Endothelial cell of hepatic sinusoid (primary cell): ENCODE measurements around the gene CEP290.
"Not testable (repeated sequence)": the region's sequence is repeated elsewhere in the genome, so short reads cannot be mapped to it uniquely, and the experiment has no call there.

Experiments used
- in situ Hi-C: cut with HindIII; loops from 2 replicates; pipeline ENCODE4 v1.10.0; 2017; ENCODE audit warnings: low sequenced_read_pairs

CEP290 gene

DNA sequence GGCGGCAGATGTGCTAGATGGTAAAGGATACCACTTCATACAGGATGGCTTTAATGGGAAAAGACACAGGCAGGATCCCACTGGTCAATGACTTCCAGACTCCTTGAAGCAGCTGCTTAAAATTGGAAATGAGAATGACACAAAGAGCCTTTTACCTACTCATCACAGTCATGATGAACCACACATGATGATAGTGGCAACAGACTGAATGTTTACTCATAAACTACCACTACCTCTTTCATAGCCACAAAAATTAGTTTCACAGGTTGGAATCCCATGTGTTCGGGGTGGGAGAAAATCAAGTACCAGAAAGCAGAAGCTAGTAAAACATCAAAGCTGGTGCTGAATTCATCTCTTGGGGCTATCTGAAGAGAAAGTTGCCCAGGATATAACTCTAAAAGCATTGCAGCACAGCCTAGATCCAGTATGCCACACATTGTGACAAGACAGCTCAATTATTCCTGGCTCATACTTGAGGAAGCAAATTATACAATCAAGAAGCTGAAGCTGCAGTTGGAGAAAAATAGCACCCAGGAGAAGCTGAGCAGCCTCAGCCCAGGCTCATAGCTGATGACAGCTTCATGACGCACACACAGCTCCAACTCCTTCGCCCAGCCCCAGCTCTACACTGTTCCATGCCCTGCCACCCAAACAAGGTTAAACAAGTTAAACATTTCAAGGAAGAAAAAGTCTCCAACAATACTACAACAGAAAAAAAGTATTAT lies 83.7 kb downstream of the CEP290 start:
- in situ Hi-C loops: no loop called here

DNA sequence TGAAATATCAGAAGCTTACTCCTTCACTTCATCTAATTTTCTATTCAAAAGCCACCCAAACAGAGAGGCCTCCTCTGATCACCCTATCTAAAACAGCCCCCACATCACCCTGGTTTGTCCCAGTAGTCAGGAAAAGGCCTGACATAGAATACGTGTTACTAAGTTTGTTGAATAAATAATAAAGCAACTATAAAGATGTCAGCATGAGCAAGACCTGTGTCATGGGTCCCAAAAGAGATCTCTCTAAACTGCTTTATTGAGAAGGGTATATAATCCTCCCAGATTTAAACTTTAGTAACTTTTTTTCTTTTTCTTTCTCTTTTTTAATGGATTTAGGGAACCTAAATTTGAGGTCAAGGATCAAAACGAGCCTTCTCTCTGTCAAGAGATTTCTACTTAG lies 85.3 kb downstream of the CEP290 start:
- in situ Hi-C loops: no loop called here

DNA sequence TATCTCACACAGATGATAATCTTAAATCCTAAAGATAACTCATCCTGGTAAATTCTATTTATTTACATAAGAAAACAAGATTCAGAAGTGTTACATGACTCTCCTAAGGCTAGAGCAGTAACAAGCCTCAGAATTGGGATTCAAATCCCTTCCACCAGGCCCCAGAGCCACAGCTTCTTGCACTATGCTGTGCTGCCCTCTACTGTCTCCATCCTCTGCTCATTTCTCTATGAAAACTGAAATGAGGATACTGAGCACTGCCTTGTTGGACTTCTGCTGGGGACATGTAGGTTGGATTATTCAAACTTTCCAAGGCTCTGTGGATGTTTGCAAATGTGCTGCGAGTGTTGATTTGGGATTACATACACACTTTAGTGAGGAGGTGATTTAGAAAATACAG lies 89.2 kb downstream of the CEP290 start:
- in situ Hi-C loops: no loop called here

- in situ Hi-C loops: no loop called here
These were observed 97.9 kb downstream of the CEP290 start for GRCh38 chr12:88044035-88044434.

- in situ Hi-C loops: no loop called here
These were observed 104.1 kb downstream of the CEP290 start for GRCh38 chr12:88037770-88038169.

DNA sequence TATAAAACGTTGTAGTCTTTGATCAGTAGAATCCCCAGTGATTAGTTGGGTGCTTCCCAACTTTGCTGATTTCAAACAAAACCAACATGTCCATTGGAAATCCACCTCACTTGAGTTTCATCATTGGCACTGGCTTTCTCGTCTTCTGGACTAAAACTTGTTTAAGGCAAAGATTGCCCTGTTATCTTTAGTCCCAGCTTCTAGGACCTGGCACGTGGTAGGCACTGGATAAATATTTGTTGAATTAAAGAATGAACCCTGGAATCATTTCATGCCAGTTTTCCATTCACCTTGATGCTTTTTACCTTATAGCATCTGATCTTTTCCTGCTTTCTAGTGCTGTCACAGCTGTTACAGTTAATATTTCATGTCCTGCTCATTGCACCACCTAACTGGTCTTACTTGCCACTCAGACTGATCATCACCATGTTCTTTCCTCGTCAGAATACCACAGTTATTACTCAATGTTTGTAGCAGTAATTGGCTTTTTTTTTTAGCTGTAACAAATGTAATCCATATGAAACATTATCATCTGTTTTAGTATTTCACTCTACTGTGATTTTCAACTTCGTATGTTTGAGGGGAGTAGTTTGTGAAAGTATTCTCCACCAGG lies 105.4 kb downstream of the CEP290 start:
- in situ Hi-C loops: no loop called here

- in situ Hi-C loops: no loop called here
These were observed 106.0 kb downstream of the CEP290 start for GRCh38 chr12:88035907-88036289.

DNA sequence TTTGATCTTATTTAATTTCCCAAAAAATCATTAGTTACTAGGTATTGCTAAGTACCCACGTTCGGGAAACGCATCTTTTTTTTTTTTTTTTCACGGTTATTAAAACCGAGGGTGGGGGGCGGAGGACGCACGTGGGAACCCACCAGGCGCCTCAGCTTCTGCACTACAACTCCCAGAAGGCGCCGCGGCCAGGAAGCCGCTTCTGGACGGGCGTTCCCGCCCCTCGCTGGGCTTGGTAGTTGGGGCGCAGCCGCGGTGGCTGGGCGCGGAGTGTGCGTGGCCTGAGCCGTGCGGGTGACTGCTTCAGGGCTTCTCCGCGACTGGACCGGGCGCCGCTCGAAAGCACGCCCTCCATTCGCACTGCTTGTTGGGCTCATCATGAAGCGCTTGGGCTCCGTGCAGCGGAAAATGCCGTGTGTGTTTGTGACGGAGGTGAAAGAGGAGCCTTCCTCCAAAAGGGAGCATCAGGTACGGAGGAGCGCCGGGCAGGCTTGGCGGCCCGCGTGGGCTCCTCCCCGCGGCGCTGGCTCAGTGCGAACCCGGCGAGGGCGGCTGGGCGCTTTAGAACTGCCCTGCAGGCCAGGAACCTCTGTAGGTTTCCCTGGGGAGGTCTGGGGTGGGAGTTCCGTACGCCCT lies 106.5 kb downstream of the CEP290 start:
- in situ Hi-C loops: no loop called here

DNA sequence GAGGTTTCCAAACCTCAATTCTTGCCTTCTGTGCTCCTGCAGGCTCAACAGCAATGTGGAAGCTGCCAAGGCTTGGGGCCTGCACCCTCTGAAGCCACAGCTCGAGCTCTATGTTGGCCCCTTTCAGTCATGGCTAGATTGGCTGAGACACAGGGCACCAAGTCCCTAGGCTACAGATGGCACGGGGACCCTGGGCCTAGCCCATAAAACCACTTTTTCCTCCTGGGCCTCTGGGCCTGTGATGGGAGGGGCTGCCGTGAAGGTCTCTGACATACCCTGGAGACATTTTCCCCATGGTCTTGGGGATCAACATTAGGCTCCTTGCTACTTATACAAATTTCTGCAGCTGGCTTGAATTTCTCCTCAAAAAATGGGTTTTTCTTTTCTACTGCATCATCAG lies 110.7 kb downstream of the CEP290 start:
- in situ Hi-C loops: not testable (repeated sequence)

GRCh38 chr12:88029093-88029665 lies 112.7 kb downstream of the CEP290 start, which contains the start of gene C12orf50:
Gene C12orf50, minus strand, starts transcription at chr12:88029401. Its CDS starts 2,439 bp downstream, at chr12:88026962.
- in situ Hi-C loops: no loop called here

DNA sequence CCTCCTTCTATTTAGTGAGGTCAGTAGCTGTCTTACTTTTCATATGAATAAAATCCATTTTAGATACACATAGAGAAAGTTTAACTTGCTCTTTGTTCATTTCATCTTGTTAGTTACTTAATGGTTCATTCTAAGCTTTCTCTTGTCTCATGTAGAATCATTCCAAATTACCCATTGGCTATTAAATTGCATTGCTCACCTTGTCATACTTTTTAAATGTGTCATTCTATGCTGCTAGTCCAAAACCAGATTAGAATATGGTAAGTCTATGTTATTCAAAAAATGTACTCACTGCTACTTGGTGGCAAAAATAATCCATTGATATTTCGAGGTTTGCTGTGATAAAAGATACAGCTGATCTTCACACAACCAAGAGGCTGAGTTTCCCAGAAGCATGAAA lies 115.7 kb downstream of the CEP290 start:
- in situ Hi-C loops: no loop called here

- in situ Hi-C loops: no loop called here
These were observed 123.9 kb downstream of the CEP290 start for GRCh38 chr12:88017964-88018363.

DNA sequence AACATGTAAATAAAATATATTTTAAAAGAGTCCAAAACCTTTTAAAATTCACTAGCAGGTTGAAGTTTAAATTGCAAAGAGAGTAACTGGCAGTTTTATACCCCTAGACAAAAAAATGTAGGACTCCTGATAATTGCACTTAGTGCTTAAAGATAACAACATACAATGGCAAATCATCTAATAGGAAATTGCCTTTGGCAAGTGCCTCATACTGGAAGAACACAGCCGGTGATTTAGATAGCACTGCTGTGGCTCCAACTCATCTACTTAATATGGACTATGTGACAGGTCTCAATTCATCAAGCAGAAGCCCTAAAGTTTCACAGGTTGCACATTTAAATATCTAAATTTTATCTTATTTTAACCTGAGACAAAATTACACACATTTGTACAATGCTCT lies 126.1 kb downstream of the CEP290 start:
- in situ Hi-C loops: no loop called here

GRCh38 chr12:88011755-88012154 lies 130.1 kb downstream of the CEP290 start:
- in situ Hi-C loops: no loop called here

- in situ Hi-C loops: no loop called here
These were observed 135.5 kb downstream of the CEP290 start for GRCh38 chr12:88006351-88006750.

GRCh38 chr12:88001327-88001726 lies 140.6 kb downstream of the CEP290 start:
- in situ Hi-C loops: no loop called here
